ENCODE measurements around the gene SV2C.
"Not testable (repeated sequence)": the region's sequence is repeated elsewhere in the genome, so short reads cannot be mapped to it uniquely, and the experiment has no call there.

Gene SV2C, protein sequence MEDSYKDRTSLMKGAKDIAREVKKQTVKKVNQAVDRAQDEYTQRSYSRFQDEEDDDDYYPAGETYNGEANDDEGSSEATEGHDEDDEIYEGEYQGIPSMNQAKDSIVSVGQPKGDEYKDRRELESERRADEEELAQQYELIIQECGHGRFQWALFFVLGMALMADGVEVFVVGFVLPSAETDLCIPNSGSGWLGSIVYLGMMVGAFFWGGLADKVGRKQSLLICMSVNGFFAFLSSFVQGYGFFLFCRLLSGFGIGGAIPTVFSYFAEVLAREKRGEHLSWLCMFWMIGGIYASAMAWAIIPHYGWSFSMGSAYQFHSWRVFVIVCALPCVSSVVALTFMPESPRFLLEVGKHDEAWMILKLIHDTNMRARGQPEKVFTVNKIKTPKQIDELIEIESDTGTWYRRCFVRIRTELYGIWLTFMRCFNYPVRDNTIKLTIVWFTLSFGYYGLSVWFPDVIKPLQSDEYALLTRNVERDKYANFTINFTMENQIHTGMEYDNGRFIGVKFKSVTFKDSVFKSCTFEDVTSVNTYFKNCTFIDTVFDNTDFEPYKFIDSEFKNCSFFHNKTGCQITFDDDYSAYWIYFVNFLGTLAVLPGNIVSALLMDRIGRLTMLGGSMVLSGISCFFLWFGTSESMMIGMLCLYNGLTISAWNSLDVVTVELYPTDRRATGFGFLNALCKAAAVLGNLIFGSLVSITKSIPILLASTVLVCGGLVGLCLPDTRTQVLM

DNA sequence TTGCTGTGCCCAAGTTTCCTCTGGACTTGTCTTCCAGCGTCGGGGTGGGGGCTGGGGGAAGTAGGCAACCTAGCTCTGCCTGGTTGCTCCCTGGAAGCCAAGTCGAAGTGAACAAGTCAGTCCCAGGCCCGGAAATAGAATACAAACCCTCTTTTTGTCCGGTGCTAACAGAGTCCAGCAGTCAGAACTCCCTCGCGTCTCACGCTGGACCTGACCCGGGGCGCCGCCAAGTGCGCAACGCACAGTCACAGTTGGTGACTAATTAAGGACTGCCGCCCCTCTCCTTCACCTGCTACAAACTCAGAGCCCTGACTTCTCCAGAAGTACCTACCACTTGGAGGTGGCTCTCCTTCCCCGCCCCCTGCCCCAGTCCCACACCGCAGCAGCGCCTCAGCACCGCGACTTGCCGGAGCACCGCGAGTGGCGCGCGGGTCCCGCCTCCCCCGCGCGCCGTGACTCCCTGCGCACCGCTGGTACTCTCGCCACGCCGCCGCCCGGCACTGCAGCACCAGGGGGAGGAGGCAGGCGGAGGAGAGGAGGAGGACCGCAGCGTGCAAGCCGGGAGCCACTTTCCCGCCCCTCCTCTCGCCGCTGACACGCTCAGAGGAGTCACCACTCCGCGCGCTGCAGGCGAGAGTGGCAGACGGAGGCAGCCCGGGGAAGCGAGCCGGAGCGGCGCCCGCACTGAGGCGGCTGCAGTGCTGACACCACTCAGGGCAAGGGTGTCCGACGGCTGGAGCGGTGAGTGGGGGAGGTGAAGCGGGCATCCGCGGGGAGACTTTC, at the start of gene SV2C:
SV2C (plus strand) TSS at position 612 of the 783 bp plus-strand sequence. CDS start 48,368 bp downstream, outside the sequence.
- DNase-seq (ENCODE audit: low read depth, low spot score): no peak

DNA sequence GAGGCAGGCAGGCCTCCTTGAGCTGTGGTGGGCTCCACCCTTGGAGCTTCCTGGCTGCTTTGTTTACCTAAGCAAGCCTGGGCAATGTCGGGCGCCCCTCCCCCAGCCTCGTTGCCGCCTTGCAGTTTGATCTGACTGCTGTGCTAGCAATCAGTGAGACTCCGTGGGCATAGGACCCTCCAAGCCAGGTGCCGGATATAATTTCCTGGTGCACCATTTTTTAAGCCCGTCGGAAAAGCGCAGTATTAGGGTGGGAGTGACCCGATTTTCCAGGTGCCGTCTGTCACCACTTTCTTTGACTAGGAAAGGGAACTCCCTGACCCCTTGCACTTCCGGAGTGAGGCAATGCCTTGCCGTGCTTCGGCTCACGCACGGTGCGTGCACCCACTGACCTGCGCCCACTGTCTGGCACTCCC, 45.4 kb upstream of the SV2C start:
- DNase-seq (ENCODE audit: low read depth, low spot score): not testable (repeated sequence)

DNA sequence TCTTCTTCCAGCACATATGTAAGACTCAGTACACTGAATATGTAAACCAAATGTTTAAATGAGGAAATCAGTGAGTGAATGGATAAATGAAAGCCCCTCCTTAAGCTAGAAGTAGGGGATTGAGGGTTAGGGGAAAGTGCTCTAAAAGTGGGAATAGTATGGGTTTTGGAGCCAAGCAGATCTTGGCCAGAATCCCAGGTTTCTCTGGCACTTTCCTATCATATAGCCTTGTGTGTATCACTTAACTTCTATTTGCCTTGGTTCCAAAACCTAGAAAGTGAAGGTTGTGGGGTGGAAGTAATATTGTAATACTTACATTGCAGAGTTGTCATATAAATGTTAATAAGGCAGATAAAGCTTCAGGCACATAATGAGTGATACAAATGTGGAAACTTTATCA, 45.0 kb upstream of the SV2C start:
- DNase-seq (ENCODE audit: low read depth, low spot score): no peak

DNA sequence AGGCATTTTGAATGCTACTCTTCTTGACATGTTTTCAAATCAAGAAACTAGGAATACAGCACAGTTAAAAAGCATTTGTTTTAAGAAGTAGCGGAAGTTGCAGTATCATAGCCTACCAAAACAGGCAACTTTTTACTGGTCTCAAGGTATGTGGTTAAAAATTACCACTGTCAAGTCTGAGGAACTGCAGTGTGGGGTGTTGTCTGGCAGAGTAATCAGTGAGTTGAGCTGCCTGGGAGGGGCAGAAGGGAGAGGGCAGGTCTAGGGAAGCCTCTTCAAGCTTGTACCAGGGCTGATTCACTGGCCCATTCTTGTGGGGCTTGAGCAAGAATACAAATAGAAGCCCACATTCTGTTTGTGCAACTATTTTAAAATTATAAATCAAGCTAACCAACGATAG, 42.4 kb upstream of the SV2C start:
- DNase-seq (ENCODE audit: low read depth, low spot score): no peak

DNA sequence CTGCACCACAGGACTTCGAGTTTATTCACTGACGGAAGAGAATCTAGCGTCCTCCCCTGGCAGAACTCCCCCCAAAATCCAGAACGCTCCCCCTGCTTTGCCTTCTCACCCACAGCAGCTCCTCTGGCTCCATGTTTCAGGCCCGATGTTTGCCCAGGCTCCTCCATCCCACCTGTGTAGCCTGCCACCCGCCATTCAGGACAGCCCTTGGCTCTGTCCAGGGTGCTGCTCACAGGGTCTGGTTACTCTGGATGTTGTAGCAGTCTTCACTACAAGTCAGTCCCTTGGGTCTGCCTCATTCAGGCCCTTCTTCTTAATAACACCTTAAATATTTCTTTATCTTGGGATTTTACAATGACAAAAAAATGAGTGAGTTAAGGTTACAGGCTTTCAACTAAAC, 41.3 kb upstream of the SV2C start:
- DNase-seq (ENCODE audit: low read depth, low spot score): no peak

DNA sequence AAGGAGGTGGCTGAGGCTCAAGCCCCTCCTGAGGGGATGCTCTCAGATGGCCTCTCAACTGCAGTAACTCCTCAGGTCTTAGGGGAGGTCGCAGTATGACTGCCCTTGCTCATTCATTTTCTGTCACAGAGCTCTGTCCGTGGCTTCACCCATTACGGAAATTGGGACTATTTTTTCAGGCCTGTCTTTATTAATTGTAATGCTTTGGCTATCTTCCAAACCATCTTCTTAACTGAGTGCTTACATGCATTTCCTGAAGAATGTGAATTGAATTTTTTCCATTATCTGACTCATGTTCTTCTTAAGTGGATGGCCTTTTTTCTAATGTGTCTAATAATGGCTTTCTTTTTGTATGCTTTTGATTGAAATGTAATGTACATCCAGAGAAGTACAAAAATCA, 36.4 kb upstream of the SV2C start:
- no peak for DNase-seq (ENCODE audit: low read depth, low spot score)

DNA sequence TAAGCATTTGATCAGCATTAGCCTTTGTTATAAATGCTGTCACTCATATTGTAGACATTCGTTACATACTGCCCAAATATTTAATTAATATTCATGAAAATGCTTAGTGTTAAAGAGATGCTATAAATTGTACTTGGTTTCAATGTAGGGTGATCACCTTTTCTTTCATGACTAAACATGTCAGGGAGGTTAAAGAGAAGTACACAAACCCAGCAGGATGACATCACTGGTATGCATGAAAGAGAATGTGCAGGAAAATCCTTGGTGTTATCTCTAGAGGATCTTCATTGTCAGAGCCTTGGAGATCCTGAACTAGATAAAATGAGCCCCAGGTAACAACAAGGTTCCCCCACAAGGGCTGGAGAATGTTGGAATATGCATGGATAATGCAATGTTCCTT, 33.0 kb upstream of the SV2C start:
- no peak for DNase-seq (ENCODE audit: low read depth, low spot score)

DNA sequence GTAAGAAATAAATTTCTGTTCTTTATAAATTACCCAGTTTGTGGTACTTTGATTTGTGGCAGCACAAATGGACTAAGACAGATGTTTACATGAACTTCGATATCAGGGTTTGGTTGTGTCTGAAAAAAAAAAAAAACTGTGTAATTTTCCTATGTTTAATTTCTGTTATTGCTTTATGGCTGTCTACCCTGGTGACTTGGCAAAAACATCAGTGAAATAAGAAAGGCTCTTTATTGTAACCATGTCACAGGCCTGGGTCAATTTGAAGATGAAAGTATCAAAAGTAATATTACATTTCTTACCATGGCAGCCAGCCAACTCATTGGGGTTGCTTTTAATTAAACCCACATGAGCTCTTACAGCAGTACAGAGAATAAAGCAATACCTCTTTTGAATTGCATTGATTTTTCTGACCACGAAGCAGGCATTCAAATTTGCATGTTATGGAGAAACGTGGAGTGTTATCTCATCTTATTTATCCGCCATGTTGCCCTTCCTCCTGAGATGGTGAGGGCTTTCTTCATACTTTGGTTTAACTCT, 20.6 kb upstream of the SV2C start:
- no peak for DNase-seq (ENCODE audit: low read depth, low spot score)

DNA sequence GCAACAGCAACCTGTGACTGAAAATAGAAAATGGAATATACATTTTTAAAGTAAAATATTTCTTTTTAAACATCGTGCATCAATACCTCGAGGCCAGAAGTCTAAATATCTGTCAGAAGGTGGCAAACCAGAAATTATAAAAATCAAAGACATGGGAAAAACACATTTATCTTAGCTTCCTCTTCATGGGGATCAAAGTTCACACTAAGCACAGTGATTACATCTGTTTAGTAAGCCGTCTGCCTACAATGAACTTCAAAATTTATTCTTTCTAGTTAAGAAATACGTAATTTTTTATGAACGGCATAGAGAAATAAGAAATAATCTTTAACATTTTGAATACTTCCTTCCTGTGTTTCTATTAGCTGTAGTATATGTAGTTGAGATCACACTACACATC, 17.9 kb upstream of the SV2C start:
- DNase-seq (ENCODE audit: low read depth, low spot score): no peak

DNA sequence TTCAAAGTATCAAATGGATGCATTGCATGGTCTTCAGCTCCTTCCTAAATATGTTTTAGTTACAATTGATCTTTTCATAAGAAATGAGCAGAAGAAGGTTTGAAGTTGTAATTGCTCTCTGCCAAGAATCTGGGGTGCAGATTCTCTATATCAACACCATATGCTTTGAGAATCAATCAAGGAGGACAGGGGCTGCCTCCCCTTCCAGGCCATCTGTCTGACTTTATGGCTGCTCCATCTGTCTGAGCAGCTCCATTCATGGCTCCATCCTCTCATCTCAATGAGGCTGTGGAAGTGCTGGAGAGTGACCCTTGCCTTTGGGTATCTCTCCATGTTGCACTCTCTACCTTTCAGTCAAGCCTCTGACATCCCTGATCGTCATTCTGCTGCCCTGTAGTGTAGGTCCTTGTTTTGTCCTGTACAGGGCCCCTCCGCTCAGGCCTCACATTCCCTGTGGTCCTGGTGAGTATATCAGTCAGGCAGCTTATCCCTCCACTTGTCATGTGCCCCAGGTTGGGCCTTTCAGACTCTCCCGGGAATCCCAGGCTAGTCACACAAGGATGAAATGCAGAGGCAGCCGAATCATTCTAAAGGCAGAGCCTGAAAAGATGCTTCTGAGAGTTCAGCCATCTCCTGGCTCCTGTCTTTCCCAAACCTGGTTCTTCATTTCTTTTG, 14.0 kb upstream of the SV2C start:
- DNase-seq (ENCODE audit: low read depth, low spot score): no peak

DNA sequence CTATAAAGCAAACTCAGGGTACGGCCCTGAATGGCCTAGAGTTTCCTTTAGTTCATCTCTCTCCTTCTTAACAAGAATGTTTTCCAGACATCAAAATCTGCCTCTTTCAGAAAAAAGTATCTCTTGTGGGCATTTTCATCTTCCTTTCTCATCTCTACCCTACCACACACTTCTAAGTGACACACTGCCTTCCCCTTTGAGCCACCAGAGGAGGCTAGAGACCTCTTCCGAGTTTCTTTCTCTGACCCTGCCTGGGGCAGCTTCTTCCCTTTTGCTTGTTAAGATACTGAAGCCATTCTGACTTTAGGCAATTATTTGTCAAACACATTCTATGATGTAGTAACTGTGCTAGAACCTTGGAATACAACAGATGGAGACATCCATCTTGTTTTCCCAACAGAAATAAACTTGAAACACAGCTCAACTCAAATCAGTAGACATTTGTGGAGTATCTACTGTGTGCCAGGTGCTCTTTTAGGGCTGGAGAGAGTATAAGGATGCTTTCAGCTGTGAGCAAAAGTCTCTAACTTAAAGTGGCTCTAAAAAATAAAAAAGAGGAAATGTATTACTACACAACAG, 8.6 kb upstream of the SV2C start:
- DNase-seq (ENCODE audit: low read depth, low spot score): no peak

DNA sequence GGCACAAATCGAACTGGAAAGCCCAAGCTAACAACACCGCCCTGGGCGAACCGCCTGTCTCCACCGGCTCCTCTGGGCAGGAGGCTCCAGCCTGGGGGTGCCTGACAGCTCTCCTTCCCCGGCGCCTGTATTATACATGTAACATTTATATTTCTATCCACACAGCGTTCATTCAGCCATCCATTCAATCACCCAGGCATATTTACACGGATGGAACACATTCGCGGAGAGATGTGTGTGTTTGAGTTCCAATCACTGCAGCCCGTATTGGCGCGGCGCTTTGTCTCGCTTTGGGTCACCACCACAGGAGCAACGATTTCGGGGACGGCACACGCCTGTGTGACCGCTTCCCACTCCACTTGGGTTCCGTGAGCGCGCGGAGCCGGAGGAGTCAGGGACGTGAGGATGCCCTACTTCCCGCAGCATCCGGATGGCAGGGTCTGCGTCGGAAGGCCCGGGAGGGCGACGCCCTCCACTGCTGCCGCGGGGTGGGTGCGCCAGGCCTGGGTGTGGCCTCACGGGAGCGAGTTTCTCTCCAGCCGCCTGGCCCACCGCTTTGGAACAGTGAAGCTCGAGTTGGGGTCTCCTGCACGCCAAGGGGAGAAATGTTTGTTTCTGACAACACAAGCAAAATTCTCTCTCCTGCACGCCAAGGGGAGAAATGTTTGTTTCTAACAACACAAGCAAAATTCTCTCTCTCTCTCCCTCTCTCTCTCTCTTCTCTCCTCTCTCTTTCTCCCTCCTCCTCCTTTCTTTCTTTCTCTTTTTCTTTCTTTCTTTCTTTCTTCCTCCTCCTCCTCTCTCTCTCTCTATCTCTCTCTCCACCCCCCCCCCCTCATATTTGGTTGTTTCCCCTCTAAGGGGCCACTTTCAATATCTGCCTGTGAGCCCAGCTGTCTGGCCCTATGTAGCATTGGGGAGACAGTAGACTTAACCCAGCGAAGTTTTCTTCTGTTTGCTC, 1.1 kb upstream of the SV2C start:
- no peak for DNase-seq (ENCODE audit: low read depth, low spot score)

DNA sequence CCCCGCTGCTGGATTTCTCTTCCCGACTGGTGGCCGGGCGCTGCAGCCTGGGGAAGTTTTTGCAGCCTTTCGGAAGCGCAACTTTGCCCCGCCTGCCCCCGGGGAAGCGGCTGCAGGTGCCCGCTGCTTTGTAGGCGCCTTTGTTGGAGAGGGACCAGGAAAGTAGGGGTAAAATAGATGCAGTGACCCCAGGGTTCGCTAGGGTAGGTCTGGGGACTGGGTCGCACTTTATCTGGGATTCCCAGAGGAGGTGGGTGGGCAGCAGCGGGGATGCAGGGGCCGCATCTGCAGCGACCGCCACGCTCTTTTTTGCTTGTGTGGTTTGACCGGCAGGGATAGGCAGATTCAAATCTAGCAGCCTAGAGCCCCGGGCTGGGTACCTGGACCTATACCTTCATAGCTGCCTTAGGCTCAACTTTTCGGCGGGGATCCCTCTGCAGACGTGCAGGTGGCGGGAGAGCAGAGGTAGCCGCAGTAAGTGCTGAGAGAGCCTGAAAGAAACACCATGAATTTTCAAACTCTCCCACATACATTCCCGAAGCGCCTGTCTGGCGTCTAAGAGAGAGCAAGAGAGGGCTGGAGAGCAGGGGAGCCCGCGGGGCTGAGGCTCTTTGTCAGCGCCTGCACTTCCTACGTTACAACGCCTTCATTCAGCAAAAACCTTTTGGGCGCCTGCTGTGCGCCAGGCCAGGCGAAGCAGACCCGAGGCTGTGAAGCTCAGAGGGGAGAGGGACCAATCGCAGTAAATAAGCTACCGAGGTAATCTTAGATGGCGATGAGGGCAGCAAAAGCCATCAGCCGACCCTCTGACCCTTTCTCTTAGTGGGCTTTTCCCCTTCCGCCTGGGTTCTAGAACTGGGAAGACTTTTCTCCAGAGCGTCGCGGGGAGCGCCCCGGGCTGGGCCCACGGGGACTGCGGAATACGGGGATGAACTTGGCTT, 642 bp downstream of the SV2C start:
- DNase-seq (ENCODE audit: low read depth, low spot score): no peak

DNA sequence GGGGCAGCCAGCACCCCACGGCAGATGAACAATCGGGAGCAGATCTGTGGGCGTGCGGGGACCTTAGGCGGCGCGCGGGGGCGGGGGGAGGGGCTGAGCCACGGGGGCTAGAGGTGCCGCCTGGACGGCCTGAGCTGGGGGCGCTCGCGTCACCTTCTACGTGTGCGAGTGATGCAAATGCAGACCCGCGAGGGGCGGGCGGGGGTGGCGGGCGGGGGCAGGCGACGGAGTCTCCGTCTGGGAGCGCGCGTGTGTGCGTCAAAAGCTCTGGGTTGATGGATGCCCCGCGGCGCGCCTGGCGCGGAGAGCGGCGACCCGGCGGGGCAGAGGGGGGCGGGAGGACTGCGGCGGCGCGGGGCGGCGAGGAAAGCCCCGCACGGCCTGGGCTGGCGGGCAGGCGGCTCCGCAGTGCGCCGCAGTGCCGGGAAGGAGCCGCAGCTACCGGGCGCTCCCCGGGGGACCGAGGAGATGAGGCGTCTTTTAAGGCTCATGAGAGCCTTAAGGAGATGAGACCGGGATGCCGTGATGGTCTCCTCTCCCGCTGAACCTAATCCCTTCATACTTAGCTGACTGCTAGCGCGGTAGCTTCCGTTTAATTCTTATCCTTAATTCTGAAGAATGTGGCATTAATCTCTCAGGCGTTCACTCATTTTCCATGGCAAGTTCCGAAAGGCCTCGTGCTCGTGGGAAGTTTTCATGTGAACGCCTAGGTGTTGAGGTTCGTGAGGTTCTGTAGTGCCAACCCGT, 1.5 kb downstream of the SV2C start:
- no peak for DNase-seq (ENCODE audit: low read depth, low spot score)

DNA sequence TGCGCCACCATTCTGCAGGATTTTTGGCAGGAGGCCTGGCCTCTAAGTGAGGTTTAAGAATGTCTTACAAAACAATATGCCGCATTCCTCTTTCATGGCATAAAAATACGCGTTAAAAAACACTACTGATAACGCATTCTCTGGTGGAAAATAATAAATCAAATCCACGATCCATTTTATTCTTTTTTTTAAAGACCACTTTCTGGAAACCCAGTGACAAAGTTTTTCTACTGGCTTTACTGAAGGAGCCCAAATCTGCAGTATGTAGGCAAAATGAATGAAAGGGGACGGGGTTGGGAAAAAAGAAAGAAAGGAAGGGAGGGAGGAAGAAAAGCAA, 2.0 kb downstream of the SV2C start:
- DNase-seq (ENCODE audit: low read depth, low spot score): no peak

DNA sequence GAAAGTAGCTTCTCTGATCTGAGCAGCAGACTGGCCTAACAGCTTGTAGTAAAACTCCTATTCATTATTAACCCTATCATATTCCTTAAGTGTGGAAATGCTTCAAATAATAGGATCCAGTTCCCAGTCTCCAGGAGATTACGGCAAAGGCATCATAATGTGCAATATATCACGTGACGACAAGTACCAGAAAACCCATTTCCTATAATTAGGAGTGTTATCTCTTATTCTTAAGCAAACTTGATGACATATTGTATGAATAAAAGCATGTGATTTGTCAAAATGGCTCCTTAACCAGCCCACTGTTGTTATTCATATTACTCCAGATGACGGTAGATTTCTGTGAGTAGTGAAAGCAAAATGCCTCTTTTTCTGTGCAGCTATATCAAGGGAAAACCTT, 2.9 kb downstream of the SV2C start:
- DNase-seq (ENCODE audit: low read depth, low spot score): no peak

DNA sequence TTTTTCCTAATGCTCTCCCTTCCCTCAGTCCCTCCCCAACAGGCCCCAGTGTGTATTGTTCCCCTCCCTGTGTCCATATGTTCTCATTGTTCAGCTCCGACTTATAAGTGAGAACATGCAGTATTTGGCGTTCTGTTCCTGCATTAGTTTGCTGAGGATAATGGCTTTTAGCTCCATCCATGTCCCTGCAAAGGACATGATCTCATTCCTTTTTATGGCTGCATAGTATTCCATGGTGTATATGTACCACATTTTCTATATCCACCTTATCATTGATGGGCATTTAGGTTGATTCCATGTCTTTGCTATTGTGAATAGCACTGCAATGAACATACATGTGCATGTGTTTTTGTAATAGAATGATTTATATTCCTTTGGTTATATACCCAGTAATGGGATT, 6.0 kb downstream of the SV2C start:
- DNase-seq (ENCODE audit: low read depth, low spot score): not testable (repeated sequence)

DNA sequence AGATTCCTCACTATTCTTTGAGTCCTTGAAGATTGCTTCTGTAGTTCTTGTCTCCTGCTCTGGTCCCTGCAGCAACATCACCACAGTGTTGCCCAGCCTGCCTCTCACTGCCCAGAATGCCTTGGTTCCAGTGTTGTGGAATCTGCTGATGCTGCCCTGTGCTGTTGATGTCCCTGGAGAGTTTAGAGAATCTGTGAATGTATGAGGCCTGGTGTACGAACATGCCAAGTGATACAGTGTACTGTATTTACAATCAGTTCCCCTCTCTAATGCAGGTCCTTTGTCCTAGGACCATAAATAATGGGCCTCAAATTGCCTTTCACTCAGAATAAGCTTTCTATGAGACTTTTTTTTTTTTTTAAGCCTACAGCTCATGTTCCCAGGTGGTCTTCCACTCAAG, 8.2 kb downstream of the SV2C start:
- DNase-seq (ENCODE audit: low read depth, low spot score): no peak

All from brain pericyte (primary cell).